ENCODE data around the gene UGT1A6.
"Not testable (repeated sequence)": the region's sequence is repeated elsewhere in the genome, so short reads cannot be mapped to it uniquely, and the experiment has no call there.

The UGT1A6 gene

GRCh38 chr2:233718552-233718951, 25.9 kb downstream of the UGT1A6 start, which contains the start of gene UGT1A4:
TSS of gene UGT1A4 (plus strand) at chr2:233718736. CDS start at chr2:233718821, 85 bp downstream.
- DNase-seq (ENCODE audit: low read depth in 2 of 2) = no peak

DNA sequence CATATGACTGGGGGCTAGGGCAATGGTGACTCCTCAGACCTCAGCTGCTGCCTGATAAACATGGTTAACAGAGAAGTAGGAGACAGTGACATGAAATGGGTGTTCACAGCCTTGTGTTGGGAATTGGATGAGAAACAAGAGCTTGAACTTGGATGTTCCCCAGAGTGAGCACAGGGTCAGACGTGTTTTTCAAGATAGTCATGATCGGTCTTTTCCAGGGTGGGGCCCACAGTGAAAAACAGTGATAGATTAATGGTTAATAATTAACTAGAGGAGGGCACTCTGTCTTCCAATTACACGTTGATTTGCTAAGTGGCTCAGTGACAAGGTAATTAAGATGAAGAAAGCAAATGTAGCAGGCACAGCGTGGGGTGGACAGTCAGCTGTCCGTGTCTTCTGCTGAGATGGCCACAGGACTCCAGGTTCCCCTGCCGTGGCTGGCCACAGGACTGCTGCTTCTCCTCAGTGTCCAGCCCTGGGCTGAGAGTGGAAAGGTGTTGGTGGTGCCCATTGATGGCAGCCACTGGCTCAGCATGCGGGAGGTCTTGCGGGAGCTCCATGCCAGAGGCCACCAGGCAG, 36.1 kb downstream of the UGT1A6 start, which contains the start of gene UGT1A3:
Gene UGT1A3, plus strand, starts transcription at position 320 of the 579 bp plus-strand sequence. Its CDS starts 85 bp downstream, at position 405.
- no peak for DNase-seq (ENCODE audit: low read depth in 2 of 2)

DNA sequence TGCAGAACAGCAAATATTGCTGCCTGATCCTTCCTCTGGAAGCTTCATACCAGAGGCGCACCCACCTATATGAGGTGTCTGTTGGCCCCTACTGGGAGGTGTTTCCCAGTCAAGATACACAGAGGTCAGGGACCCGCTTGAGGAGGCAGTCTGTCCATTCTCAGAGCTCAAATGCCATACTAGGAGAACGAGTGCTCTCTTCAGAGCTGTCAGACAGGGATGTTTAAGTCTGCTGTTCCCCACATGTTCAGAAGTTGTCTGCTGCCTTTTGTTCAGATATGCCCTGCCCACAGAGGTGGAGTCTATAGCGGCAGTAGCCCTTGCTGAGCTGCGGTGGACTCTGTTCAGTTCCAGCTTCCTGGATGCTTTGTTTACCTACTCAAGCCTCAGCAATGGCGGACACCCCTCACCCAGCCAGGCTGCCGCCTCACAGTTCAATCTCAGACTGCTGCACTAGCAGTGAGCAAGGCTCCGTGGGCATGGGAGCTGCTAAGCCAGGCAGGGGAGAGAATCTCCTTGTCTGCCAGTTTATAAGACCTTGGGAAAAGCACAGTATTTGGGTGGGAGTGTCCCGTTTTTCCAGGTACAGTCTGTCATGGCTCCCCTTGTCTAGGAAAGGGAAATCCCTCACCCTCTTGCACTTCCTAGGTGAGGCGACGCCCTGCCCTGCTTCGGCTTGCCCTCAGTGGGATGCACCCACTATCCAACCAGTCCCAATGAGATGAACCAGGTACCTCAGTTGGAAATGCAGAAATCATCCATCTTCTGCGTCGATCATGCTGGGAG, 44.4 kb downstream of the UGT1A6 start:
- not testable (repeated sequence) for DNase-seq (ENCODE audit: low read depth in 2 of 2)

GRCh38 chr2:233740870-233741269, 48.2 kb downstream of the UGT1A6 start:
- DNase-seq (ENCODE audit: low read depth in 2 of 2) = no peak

GRCh38 chr2:233743464-233744259, 51.0 kb downstream of the UGT1A6 start:
- DNase-seq (ENCODE audit: low read depth in 2 of 2) = no peak

DNA sequence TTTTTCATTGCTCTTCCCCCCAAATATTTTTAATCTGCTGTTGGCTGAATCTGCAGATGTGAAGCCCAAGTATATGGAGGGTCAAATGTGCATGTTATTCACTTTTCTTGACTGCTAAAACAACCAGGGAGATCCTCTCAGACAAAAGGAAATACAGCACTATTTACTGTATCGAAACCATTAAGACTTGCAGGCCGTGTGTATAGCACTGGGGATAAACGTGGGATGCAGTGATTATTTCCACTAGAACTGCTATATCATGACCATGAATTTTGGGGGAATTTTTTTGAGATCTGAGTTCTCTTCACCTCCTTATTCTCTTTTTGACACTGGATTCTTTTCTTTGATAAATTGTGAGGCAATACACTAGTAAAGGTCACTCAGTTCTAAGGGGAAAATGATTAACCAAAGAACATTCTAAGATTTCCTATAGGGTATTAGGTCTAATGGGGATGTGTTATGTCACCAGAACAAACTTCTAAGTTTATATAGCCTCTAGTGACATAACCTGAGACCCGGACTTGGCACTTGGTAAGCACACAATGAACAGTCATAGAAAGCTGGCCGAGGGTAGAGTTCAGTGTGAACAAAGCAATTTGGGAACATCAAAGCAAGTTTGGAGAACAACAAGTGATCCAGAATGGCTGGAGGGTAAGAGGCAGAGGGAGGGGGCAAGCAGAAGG, 52.5 kb downstream of the UGT1A6 start:
- no peak for DNase-seq (ENCODE audit: low read depth in 2 of 2)

GRCh38 chr2:233745838-233746237, 53.1 kb downstream of the UGT1A6 start:
- not testable (repeated sequence) for DNase-seq (ENCODE audit: low read depth in 2 of 2)

DNA sequence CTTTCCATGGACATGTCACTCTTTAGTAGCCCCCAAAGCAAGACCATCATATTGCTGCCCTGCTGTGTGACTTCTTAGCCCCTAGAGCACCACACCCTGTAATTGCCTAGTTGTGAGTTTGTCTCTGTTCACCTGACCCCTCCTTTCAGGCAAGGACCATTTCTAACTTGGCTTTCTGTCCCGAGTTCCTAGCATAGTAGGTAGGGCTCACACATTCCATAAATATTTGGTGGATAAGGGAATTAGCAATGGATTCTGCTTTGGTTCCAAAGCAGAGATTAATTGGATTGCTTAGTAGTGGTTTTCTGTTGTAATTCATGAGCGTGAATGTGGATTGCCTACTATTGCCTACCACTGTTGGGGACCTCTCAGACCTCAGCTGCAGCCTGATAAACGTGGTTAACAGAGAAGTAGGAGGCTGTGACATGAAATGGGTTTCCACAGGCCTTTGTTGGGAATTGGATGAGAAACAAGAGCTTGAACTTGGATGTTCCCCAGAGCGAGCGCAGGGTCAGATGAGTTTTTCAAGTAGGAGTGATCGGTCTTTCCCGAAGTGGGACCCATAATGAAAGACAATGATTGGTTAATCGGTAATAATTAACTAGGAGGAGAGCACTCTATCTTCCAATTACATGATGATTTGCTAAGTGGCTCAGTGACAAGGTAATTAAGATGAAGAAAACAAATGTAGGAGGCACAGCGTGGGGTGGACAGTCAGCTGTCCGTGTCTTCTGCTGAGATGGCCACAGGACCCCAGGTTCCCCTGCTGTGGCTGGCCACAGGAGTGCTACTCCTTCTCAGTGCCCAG, 54.0 kb downstream of the UGT1A6 start:
- DNase-seq (ENCODE audit: low read depth in 2 of 2) = no peak

- no peak for DNase-seq (ENCODE audit: low read depth in 2 of 2)
Observed at GRCh38 chr2:233747283-233747544, 54.5 kb downstream of the UGT1A6 start.

- DNase-seq (ENCODE audit: low read depth in 2 of 2) = not testable (repeated sequence)
Observed at GRCh38 chr2:233750689-233751088, 58.0 kb downstream of the UGT1A6 start.

- DNase-seq (ENCODE audit: low read depth in 2 of 2) = not testable (repeated sequence)
Observed at GRCh38 chr2:233751212-233752009, 58.7 kb downstream of the UGT1A6 start.

DNA sequence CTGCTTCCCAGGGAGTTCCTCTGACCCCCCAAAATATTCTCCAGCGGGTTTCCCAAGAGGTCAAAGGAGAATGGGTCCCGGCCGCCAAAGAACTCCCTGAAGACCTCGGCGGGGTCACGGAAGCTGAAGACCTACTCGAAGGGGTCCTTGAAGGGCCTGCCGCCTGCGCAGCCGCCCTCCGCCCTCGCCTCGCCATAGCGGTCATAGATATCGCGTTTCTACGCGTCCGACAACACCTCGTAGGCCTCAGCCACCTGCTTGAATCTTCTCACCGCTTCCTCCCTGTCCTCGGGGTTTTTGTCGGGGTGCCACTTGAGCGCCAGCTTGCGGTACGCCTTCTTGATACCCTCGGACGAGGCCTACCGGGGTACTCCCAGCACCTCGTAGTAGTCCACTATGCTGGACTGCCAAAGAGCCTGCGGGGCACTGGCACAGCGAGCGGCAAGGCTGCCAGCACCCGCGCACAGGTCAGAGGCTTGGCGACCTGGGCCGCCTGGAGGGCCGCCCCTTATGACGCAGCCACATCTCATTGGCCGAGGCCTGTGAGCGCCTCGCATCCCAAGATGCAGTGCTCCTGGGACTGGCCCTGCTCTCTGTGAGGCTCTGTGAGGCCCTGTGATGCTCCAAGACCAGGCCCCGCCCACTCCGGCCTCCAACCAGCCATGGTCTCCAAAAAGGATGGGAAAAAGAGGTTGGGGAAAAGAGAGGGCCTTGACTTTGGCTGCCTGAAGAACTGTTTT, 62.4 kb downstream of the UGT1A6 start:
- no peak for DNase-seq (ENCODE audit: low read depth in 2 of 2)

DNA sequence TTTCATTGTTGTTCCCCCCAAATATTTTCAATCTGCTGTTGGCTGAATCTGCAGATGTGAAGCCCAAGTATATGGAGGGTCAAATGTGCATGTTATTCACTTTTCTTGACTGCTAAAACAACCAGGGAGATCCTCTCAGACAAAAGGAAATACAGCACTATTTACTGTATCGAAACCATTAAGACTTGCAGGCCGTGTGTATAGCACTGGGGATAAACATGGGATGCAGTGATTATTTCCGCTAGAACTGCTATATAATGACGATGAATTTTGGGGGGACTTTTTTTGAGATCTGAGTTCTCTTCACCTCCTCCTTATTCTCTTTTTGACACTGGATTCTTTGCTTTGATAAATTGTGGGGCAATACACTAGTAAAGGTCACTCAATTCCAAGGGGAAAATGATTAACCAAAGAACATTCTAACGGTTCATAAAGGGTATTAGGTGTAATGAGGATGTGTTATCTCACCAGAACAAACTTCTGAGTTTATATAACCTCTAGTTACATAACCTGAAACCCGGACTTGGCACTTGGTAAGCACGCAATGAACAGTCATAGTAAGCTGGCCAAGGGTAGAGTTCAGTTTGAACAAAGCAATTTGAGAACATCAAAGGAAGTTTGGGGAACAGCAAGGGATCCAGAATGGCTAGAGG, 63.9 kb downstream of the UGT1A6 start:
- no peak for DNase-seq (ENCODE audit: low read depth in 2 of 2)

- no peak for DNase-seq (ENCODE audit: low read depth in 2 of 2)
Observed at GRCh38 chr2:233758141-233758540, 65.5 kb downstream of the UGT1A6 start.

DNA sequence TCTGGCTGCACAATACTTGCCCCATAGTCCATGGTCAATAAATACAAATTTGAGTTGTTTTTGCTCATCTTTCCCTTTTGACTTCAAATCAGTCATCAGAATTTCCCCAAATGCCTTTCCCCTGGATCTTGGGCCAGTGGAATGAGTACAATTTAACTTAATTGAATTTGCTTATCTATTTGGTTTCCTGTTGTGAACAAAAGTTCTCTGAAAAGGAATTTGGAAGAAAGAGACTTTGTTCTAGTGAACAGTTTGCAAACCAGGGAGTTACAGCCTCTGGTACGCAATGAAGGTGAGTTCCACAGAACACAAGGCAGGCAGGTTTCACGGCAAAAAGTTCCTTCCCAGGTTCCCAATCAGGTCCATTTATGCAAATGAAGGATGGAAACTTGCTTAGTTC, 66.2 kb downstream of the UGT1A6 start:
- DNase-seq (ENCODE audit: low read depth in 2 of 2) = no peak

DNA sequence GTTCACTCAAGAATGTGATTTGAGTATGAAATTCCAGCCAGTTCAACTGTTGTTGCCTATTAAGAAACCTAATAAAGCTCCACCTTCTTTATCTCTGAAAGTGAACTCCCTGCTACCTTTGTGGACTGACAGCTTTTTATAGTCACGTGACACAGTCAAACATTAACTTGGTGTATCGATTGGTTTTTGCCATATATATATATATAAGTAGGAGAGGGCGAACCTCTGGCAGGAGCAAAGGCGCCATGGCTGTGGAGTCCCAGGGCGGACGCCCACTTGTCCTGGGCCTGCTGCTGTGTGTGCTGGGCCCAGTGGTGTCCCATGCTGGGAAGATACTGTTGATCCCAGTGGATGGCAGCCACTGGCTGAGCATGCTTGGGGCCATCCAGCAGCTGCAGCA, 67.4 kb downstream of the UGT1A6 start, which contains the start of gene UGT1A1:
Gene UGT1A1, plus strand, starts transcription at position 228 of the 400 bp plus-strand sequence. Its CDS starts 18 bp downstream, at position 246.
- no peak for DNase-seq (ENCODE audit: low read depth in 2 of 2)

- DNase-seq (ENCODE audit: low read depth in 2 of 2) = no peak
Observed at GRCh38 chr2:233761040-233761769, 68.5 kb downstream of the UGT1A6 start.

DNA sequence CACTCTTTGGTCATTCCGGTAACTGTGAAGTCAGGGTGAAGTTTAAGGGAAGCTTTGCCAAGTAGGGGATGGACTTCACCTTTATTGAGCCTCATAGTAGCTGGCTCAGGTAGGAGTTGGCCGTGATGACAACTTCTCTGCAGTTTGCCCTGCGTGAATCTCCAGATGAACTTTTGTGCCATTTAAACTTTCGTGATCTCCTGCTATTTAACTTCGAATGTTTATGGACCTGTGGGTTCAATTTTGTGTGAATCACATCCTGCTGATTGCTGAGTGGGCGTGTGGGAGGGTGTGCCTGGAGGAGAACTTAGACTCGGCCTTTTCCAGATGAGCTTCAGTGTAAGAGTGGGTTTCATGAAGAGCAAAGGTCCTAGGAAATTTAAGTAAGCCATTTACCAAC, 71.6 kb downstream of the UGT1A6 start:
- no peak for DNase-seq (ENCODE audit: low read depth in 2 of 2)

All from stimulated activated CD4-positive, alpha-beta T cell treated with anti-CD3 and anti-CD28 coated beads, Interleukin-1b, Interleukin-23, amount 100 ng/mL, for 4 hours (primary cell).